Measurements from ENCODE around the gene PEAR1. TPM values are rescaled to one million over a fixed set of nuclear protein-coding genes. Genes with fewer than 3 reads are reported as not detected.

PEAR1 gene
- total RNA-seq, 1 donor, result 17.0 TPM

- H3K36me3 ChIP-seq (ENCODE audit: insufficient read depth, low read length), result no peaks in the 10 kb centered on the region
- no peaks in the 10 kb centered on the region for H3K9me3 ChIP-seq (ENCODE audit: low read depth, low read length)
- TF ChIP-seq CTCF (IDR thresholded peaks at IDR 0.05; ENCODE audit: extremely low read depth, low read depth, low read length), result no peak
- DNase-seq (ENCODE audit: insufficient read length, low spot score, missing footprints), result no peak
- no peak overlapping the region for H3K4me2 ChIP-seq (ENCODE audit: insufficient read depth, low read length)
- no peak overlapping the region for H2AFZ ChIP-seq (ENCODE audit: low read length)
- H3K4me3 ChIP-seq (ENCODE audit: insufficient read depth, low read length), result no peak overlapping the region
- peaks cover 54% of the 10 kb centered on the region for H3K27me3 ChIP-seq (ENCODE audit: insufficient read depth, low read length)
- H3K79me2 ChIP-seq (ENCODE audit: insufficient read depth, low read length), result no peaks in the 10 kb centered on the region
- H4K20me1 ChIP-seq (ENCODE audit: insufficient read depth, low read length), result no peaks in the 10 kb centered on the region
- H3K27ac ChIP-seq (ENCODE audit: low read depth, low read length), result no peak overlapping the region
- H3K4me1 ChIP-seq (ENCODE audit: insufficient read depth, low read length), result peaks cover 14% of the 10 kb centered on the region
These were observed 29.9 kb upstream of the PEAR1 start for GRCh38 chr1:156863631-156864030.

- Histone ChIP-seq H3K4me1 (ENCODE audit: insufficient read depth, low read length) (peaks cover 8% of the 10 kb centered on the region), H4K20me1 (ENCODE audit: insufficient read depth, low read length) (no peaks in the 10 kb centered on the region), H3K27ac (ENCODE audit: low read depth, low read length) (no peak overlapping the region), H3K27me3 (ENCODE audit: insufficient read depth, low read length) (peaks cover 43% of the 10 kb centered on the region), H3K79me2 (ENCODE audit: insufficient read depth, low read length) (no peaks in the 10 kb centered on the region), H3K4me2 (ENCODE audit: insufficient read depth, low read length) (no peak overlapping the region), H2AFZ (ENCODE audit: low read length) (no peak overlapping the region), H3K36me3 (ENCODE audit: insufficient read depth, low read length) (no peaks in the 10 kb centered on the region), H3K4me3 (ENCODE audit: insufficient read depth, low read length) (no peak overlapping the region), H3K9me3 (ENCODE audit: low read depth, low read length) (no peaks in the 10 kb centered on the region)
- no peak for TF ChIP-seq CTCF (IDR thresholded peaks at IDR 0.05; ENCODE audit: extremely low read depth, low read depth, low read length)
- DNase-seq (ENCODE audit: insufficient read length, low spot score, missing footprints), result no peak
These were observed 28.7 kb upstream of the PEAR1 start for GRCh38 chr1:156864796-156865195.

GRCh38 chr1:156865258-156865657, 28.3 kb upstream of the PEAR1 start:
- Histone ChIP-seq H3K4me3 (ENCODE audit: insufficient read depth, low read length) (no peak overlapping the region), H4K20me1 (ENCODE audit: insufficient read depth, low read length) (no peaks in the 10 kb centered on the region), H3K27ac (ENCODE audit: low read depth, low read length) (no peak overlapping the region), H3K4me2 (ENCODE audit: insufficient read depth, low read length) (no peak overlapping the region), H3K36me3 (ENCODE audit: insufficient read depth, low read length) (no peaks in the 10 kb centered on the region), H2AFZ (ENCODE audit: low read length) (no peak overlapping the region), H3K4me1 (ENCODE audit: insufficient read depth, low read length) (peaks cover 8% of the 10 kb centered on the region), H3K79me2 (ENCODE audit: insufficient read depth, low read length) (no peaks in the 10 kb centered on the region), H3K9me3 (ENCODE audit: low read depth, low read length) (no peaks in the 10 kb centered on the region), H3K27me3 (ENCODE audit: insufficient read depth, low read length) (peaks cover 39% of the 10 kb centered on the region)
- DNase-seq (ENCODE audit: insufficient read length, low spot score, missing footprints), result no peak
- no peak for TF ChIP-seq CTCF (IDR thresholded peaks at IDR 0.05; ENCODE audit: extremely low read depth, low read depth, low read length)

GRCh38 chr1:156865865-156866248, 27.7 kb upstream of the PEAR1 start:
- no peak for TF ChIP-seq CTCF (IDR thresholded peaks at IDR 0.05; ENCODE audit: extremely low read depth, low read depth, low read length)
- Histone ChIP-seq H3K4me1 (ENCODE audit: insufficient read depth, low read length) (peaks cover 9% of the 10 kb centered on the region), H3K79me2 (ENCODE audit: insufficient read depth, low read length) (no peaks in the 10 kb centered on the region)

More at GRCh38 chr1:156865865-156866248, 27.7 kb upstream of the PEAR1 start:
- Histone ChIP-seq H3K9me3 (ENCODE audit: low read depth, low read length) (no peaks in the 10 kb centered on the region), H2AFZ (ENCODE audit: low read length) (no peak overlapping the region), H3K36me3 (ENCODE audit: insufficient read depth, low read length) (no peaks in the 10 kb centered on the region), H3K4me2 (ENCODE audit: insufficient read depth, low read length) (no peak overlapping the region), H4K20me1 (ENCODE audit: insufficient read depth, low read length) (no peaks in the 10 kb centered on the region), H3K27me3 (ENCODE audit: insufficient read depth, low read length) (peaks cover 33% of the 10 kb centered on the region), H3K4me3 (ENCODE audit: insufficient read depth, low read length) (no peak overlapping the region), H3K27ac (ENCODE audit: low read depth, low read length) (no peak overlapping the region)
- DNase-seq (ENCODE audit: insufficient read length, low spot score, missing footprints), result no peak

Data from osteoblast (primary cell).